Prostate gland (tissue), 2 donors: Measurements from ENCODE around the gene MAP1LC3C.

Source experiments
- POLR2A ChIP-seq: fragments of 450-650 bp; IDR thresholded peaks from one replicate; pipeline ENCODE4 v1.6.1; 2016; ENCODE audit warnings: antibody characterized with exemption, mild to moderate bottlenecking
- TF ChIP-seq, protein P1 (sequence below), 4 experiments: fragments of 200-600 bp in 2 of 4; fragments of 450-650 bp in 2 of 4; sonication (generic) in 2 of 4; IDR thresholded peaks; 1 replicate in 3 of 4; 2 replicates in 1 of 4; pipeline ENCODE4 v1.5.1; 2016 to 2019; ENCODE audit warnings: antibody characterized with exemption in 4 of 4, mild to moderate bottlenecking in 2 of 4, moderate library complexity in 2 of 4

DNA sequence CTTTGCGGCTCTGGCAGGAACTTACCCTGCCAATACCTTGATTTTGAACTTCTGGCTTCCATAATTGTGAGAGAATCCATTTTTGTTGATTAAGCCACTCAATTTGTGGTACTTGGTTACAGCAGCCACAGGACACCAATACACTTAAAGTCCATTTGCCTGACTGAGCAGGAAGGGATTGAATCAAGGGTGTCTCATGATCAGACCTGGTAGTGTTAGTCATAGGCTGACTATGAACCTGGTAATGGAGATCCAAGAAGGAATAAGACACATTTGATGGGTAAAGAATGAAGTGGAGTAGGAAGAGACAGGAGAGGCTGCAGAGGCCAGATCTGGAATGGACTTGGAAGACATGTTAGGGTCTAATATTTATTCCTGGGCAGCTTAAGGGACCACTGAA, 31.2 kb upstream of the MAP1LC3C start:
- TF ChIP-seq, protein P1, sequence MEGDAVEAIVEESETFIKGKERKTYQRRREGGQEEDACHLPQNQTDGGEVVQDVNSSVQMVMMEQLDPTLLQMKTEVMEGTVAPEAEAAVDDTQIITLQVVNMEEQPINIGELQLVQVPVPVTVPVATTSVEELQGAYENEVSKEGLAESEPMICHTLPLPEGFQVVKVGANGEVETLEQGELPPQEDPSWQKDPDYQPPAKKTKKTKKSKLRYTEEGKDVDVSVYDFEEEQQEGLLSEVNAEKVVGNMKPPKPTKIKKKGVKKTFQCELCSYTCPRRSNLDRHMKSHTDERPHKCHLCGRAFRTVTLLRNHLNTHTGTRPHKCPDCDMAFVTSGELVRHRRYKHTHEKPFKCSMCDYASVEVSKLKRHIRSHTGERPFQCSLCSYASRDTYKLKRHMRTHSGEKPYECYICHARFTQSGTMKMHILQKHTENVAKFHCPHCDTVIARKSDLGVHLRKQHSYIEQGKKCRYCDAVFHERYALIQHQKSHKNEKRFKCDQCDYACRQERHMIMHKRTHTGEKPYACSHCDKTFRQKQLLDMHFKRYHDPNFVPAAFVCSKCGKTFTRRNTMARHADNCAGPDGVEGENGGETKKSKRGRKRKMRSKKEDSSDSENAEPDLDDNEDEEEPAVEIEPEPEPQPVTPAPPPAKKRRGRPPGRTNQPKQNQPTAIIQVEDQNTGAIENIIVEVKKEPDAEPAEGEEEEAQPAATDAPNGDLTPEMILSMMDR (IDR thresholded peaks at IDR 0.05), result no peak
- TF ChIP-seq POLR2A, result no peak
